Thyroid gland (tissue), 4 donors: ENCODE results near the gene DGKH.

ENCODE experiments used
- POLR2A ChIP-seq, 2 donors: fragments of 450-650 bp; IDR thresholded peaks; one replicate each; pipeline ENCODE4 v1.6.1; 2017; ENCODE audit warnings: antibody characterized with exemption in 2 of 2, mild to moderate bottlenecking in 2 of 2, moderate library complexity in 1 of 2
- TF ChIP-seq, protein P1 (sequence below), 6 experiments: fragments of 200-600 bp in 3 of 6; fragments of 450-650 bp in 3 of 6; sonication (generic) in 3 of 6; IDR thresholded peaks; one replicate each; pipeline ENCODE4 v1.5.1; 2016 to 2019; ENCODE audit warnings: antibody characterized with exemption in 6 of 6, mild to moderate bottlenecking in 2 of 6, inconsistent platforms in 1 of 6, moderate library complexity in 1 of 6

DNA sequence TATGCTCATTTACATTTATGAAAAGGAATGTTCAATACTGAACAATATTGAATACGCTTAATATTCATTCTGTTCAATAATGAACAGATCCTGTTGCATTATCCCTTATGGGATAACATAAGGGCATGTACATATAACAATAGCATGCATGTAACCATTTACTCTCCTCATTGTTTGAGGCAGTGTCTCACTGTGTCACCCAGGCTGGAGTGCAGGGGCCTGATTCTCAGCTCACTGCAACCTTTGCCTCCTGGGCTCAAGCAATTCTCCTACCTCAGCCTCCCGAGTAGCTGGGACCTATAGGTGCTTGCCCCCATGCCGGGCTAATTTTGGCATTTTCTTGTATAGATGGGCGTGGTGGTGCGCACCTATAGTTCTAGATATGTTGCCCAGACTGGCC lies 4.8 kb upstream of the DGKH start:
- TF ChIP-seq, protein P1, sequence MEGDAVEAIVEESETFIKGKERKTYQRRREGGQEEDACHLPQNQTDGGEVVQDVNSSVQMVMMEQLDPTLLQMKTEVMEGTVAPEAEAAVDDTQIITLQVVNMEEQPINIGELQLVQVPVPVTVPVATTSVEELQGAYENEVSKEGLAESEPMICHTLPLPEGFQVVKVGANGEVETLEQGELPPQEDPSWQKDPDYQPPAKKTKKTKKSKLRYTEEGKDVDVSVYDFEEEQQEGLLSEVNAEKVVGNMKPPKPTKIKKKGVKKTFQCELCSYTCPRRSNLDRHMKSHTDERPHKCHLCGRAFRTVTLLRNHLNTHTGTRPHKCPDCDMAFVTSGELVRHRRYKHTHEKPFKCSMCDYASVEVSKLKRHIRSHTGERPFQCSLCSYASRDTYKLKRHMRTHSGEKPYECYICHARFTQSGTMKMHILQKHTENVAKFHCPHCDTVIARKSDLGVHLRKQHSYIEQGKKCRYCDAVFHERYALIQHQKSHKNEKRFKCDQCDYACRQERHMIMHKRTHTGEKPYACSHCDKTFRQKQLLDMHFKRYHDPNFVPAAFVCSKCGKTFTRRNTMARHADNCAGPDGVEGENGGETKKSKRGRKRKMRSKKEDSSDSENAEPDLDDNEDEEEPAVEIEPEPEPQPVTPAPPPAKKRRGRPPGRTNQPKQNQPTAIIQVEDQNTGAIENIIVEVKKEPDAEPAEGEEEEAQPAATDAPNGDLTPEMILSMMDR (IDR thresholded peaks at IDR 0.05): no peak
- no peak for TF ChIP-seq POLR2A (IDR thresholded peaks at IDR 0.05)
